NCI-H1048 (cell line): ENCODE measurements around the gene ENAH.

Source experiments
- DNase-seq: peaks from one replicate; lab custom pipeline; 2025; lab: John Stamatoyannopoulos, UW

The ENAH gene

DNA sequence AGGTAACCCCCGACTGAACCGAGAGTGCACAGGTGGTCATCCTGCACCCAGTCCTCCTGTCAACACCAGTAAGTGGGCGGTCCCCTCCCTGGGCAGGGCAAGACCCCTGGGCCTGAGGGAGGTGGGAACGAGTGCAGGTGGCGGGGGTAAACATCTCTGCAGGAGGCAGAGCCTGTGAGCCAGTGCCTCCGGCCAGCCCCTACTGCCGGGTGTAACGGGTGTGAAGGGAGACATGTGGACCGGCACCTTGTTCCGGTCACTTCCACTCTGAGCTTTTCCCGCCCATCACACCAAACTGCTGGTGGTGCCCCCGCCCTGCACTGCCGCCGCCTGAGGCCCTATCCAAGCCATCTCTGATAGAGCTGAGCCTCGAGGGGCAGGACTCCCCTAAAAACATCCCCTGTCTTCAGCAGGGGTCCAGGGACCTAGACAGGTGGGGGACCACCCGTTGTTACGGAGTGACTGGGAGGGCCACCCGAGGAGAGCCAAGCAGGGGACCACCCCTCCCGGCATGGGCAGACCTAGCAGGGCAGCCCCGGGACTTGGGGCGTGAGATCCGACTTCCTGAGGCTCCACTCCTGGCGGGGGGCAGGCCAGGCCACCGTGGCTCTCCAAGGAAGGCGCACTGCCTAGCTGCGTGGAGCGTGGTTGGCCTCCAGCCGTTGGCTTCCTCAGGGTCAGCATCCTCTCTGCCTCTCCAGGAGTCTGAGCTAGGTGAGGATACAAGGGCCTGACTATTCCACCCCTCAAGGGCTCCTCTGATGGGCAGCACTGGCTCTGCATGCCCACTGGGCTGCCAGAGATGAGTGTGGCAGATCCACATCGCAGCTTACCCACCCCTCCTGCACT lies 181.2 kb downstream of the ENAH start:
- no peak for DNase-seq

- DNase-seq, result no peak
Measured at GRCh38 chr1:225471109-225471452, 181.8 kb downstream of the ENAH start.

GRCh38 chr1:225470211-225471108 lies 182.5 kb downstream of the ENAH start:
- DNase-seq, result no peak

- DNase-seq, result no peak
Measured at GRCh38 chr1:225469051-225469450, 183.9 kb downstream of the ENAH start.

- DNase-seq, result no peak
Measured at GRCh38 chr1:225468270-225469020, 184.5 kb downstream of the ENAH start.

GRCh38 chr1:225467193-225468020 lies 185.5 kb downstream of the ENAH start:
- DNase-seq, result no peak

- no peak for DNase-seq
Measured at GRCh38 chr1:225466848-225467192, 186.1 kb downstream of the ENAH start.

DNA sequence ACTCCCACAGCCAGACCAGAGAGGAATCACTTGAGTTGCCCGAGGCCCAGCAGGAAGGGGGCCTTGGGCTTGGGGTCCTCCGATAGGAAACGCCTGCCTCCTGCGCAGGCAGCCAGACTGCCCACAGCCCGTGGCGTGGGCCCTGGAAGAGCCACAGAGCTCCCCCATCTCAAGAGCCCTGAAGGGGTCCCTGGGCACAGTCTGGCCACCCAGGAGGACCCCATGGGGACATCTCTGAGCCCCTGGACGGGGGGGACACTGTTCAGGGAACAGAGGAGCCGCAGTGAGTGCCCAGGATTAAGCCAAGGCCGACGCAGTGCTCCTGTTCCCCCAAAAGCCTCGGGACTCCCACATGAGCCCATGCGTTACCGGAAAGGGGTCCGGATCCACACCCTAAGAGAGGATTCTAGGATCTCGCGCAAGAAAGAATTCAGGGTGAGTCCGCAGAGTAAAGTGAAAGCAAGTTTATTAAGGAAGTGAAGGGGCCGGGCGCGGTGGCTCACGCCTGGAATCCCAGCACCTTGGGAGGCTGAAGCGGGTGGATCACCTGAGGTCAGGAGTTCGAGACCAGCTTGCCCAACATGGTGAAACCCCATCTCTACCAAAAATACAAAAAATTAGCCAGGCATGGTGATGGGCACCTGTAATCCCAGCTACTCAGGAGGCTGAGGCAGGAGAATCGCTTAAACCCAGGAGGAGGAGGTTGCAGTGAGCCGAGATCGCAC lies 187.0 kb downstream of the ENAH start:
- no peak for DNase-seq

DNA sequence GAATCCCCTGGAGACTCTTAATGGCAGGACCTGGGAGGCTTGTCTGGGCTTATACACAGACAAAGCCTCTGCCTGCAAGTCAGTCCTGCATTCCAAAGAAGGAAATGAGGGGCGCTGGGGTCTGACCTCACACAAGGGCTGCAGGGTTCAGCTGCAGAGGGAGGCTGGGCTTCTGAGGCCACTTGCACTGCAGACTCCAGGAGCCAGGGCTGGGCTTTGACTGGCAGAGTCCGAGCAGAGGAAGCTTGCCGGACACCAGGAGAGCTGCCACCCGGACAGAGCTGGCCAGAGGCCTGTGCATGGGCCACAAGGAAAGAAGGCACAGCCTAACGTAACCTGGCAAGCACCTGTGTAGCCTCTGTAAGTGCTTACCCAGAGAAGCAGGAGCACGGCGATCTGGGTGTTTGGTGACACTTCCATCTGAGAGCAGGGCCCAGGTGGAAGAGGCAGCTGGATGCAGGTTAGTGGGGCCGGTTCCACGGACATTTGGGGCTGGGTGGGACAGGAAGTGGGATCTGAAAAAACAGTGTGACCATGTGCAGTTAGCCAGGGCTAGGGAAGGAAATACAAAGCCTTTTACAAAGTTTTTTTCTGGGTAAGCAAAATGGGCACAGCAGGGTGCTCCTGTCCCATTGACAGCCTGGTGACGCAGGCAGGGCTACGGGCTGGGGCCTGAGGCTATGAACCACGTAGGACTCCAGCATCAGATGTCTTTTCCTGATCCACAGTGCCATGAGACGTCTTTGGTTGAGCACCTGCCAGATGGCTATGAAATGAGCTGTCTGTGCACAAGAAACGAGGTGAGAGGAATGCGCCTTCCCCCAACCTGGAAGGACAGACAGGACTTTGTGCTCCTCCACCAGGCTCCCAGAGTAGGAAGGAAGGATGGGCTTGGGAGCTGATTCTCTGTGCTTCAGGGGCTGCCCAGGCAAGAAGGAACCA lies 187.8 kb downstream of the ENAH start:
- DNase-seq, result no peak

- DNase-seq, result no peak
Measured at GRCh38 chr1:225462714-225463574, 190.0 kb downstream of the ENAH start.

GRCh38 chr1:225462429-225462713 lies 190.6 kb downstream of the ENAH start:
- no peak for DNase-seq

- DNase-seq, result no peak
Measured at GRCh38 chr1:225461533-225462428, 191.1 kb downstream of the ENAH start.

GRCh38 chr1:225460737-225461532 lies 192.0 kb downstream of the ENAH start:
- DNase-seq, result no peak

DNA sequence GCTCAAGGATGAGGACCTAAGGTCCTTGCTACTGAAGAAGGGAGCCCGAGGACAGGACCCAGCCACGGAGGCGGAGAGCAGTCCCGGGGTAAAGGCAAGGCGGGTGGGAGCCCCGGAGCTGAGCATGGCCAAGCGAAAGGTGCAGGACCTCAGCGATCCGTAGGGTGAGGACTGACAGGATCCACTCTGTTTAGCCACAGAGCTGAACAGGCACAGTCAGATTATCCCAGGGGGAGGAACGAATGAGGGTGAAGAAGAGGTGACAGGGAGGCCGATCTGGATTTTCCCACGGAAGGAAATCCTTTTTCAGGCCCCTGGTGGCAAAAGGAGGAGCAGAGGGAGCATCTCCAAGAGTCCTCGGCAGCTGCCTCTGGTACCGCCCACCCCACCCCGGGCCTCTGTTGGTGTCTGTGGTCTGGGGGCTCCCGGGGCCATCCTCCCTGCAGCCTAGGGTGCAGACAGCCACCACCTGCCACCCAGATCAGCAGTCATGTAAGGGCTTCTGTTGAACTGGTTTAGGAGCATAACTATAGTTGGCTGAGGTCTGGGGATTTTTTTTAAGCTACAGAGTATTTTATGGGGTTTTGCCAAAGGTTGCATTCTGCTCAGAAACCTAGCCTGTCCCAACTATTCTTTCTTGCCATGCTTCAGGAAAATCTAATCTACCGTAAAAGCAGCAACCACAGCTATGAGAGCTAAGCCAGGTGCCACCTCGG lies 192.7 kb downstream of the ENAH start:
- no peak for DNase-seq

DNA sequence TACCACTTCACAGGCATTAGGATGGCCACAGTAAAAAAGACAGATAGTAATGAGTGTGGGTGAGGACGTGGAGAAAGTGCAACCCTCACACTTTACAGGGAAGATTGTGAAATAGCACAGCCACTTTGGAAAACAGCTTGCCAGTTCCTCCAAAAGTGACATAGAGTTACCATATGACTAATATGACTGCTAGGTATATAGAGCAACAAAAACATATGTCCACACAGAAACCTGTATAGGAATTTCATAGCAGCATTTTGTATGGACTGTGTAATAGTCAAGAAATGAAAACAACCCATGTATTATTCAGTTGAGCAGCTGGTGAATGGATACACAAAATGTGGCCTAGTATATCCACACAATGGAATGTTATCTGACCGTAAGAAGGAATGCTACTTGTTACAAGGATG lies 194.7 kb downstream of the ENAH start:
- DNase-seq, result no peak

- DNase-seq, result no peak
Measured at GRCh38 chr1:225454733-225455132, 198.2 kb downstream of the ENAH start.
